ENCODE results near the gene MARCHF3. TPM values are rescaled to one million over a fixed set of nuclear protein-coding genes. Genes with fewer than 3 reads are reported as not detected.
"Not testable (repeated sequence)": the region's sequence is repeated elsewhere in the genome, so short reads cannot be mapped to it uniquely, and the experiment has no call there.

MARCHF3 gene
- total RNA-seq, 2 experiments from 2014 or later: 5.4 to 7.0 TPM

DNA sequence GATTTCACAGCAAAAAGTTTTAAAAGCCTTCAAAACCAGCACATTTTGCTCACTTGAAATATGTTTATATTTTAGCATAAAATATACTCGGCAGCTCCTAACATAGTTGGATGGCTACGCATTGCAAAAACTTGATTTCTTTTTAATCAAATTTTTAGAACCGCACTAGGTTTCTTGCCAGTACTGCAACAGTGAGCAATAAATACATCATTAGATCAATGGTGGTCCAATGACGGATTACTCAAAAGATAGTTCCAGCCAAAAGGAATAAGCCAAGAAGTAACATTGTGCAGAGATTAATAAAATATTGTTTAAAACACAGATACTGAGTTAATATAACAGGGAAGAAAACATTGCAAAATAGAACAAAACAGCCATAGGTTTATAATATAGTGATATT is 5.5 kb downstream of the MARCHF3 start:
- no peak for DNase-seq (ENCODE audit: low spot score)
- no peaks in the 10 kb centered on the region for H3K9me3 ChIP-seq (ENCODE audit: low read length)
- no peak for TF ChIP-seq CTCF (conservative IDR thresholded peaks at IDR 0.05; ENCODE audit: low read length)
- TF ChIP-seq EZH2phosphoT487 (IDR thresholded peaks at IDR 0.05; ENCODE audit: borderline replicate concordance, low read depth, low read length): no peak
- ChIA-PET POLR2A (interaction anchor here (2.7 kb wide), 1 partner anchor 26 kb away, joined by 7 read pairs; no protein-coding TSS in a partner anchor), CTCF (ENCODE audit: unreplicated experiment) (no interaction called here)
- no peaks in the 10 kb centered on the region for H3K9me2 ChIP-seq (ENCODE audit: insufficient read depth, low read length)
- intact Hi-C loops (cut with micrococcal nuclease; ENCODE audit: unreplicated experiment): no loop called here
- peaks cover 13% of the 10 kb centered on the region for H3K4me1 ChIP-seq (ENCODE audit: insufficient read depth, low read length, poor library complexity, severe bottlenecking)
- no peaks in the 10 kb centered on the region for H4K20me1 ChIP-seq (ENCODE audit: insufficient read depth, low read length)
- no peak overlapping the region for H3K4me3 ChIP-seq (ENCODE audit: low read depth, low read length, poor library complexity, severe bottlenecking)
- H3K27ac ChIP-seq (ENCODE audit: low read depth, low read length, poor library complexity, severe bottlenecking): no peak overlapping the region
- no peak overlapping the region for H2AFZ ChIP-seq (ENCODE audit: low read length)
- H3K79me2 ChIP-seq (ENCODE audit: insufficient read depth, low read depth, low read length): no peaks in the 10 kb centered on the region
- no TSS peak for BruUV-seq (replicated peaks)
- no peak overlapping the region for H3K4me2 ChIP-seq (ENCODE audit: low read length)
- H3K36me3 ChIP-seq (ENCODE audit: insufficient read depth, low read length): no peaks in the 10 kb centered on the region

DNA sequence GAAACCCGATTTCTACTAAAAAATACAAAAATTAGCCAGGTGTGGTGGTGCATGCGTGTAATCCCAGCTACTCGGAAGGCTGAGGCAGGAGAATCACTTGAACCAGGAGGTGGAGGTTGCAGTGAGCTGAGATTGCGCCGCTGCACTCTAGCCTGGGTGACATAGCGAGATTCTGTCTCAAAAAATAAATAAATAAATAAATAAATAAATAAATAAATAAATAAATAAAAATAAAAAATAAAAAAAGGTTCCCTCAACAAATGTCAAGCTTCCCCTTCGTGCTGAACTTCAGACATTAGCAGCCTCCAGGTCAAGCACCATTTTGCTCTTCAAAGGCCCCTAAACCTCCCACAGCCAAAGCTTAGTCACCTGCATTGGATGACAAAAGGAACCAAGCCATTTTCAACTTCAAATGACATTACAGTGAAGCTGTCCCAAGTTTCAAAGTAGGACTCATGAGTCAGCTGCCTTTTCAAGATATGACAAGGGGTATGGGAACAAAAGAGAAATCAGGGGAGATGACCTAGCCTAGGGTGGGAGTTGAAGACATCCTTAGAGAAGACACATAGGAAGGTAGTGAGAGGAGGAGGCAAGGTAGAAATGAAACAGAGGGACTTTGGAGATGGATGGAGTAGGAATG is 6.7 kb downstream of the MARCHF3 start:
- H3K79me2 ChIP-seq (ENCODE audit: insufficient read depth, low read depth, low read length); intact Hi-C loops (cut with micrococcal nuclease; ENCODE audit: unreplicated experiment); H3K4me1 ChIP-seq (ENCODE audit: insufficient read depth, low read length, poor library complexity, severe bottlenecking); DNase-seq (ENCODE audit: low spot score); H2AFZ ChIP-seq (ENCODE audit: low read length); H3K4me3 ChIP-seq (ENCODE audit: low read depth, low read length, poor library complexity, severe bottlenecking); H3K4me2 ChIP-seq (ENCODE audit: low read length); BruUV-seq (replicated peaks); H3K27ac ChIP-seq (ENCODE audit: low read depth, low read length, poor library complexity, severe bottlenecking); H3K9me2 ChIP-seq (ENCODE audit: insufficient read depth, low read length); H4K20me1 ChIP-seq (ENCODE audit: insufficient read depth, low read length); H3K9me3 ChIP-seq (ENCODE audit: low read length); CTCF ChIA-PET (ENCODE audit: unreplicated experiment); H3K36me3 ChIP-seq (ENCODE audit: insufficient read depth, low read length): not testable (repeated sequence)
- POLR2A ChIA-PET: interaction anchor here (0.9 to 2.7 kb wide), 4 partner anchors 9 to 419 kb away, joined by 3 to 7 read pairs (median 4); no protein-coding TSS in a partner anchor

- no peak for DNase-seq (ENCODE audit: low spot score)
- intact Hi-C loops (cut with micrococcal nuclease; ENCODE audit: unreplicated experiment): no loop called here
- H3K4me2 ChIP-seq (ENCODE audit: low read length): no peak overlapping the region
- no peak overlapping the region for H3K27ac ChIP-seq (ENCODE audit: low read depth, low read length, poor library complexity, severe bottlenecking)
- H3K36me3 ChIP-seq (ENCODE audit: insufficient read depth, low read length): no peaks in the 10 kb centered on the region
- ChIA-PET CTCF (ENCODE audit: unreplicated experiment) (no interaction called here), POLR2A (interaction anchor here (0.6 kb wide), 2 partner anchors 17 to 27 kb away, joined by 3 to 5 read pairs; no protein-coding TSS in a partner anchor)
- no peak for TF ChIP-seq EZH2phosphoT487 (IDR thresholded peaks at IDR 0.05; ENCODE audit: borderline replicate concordance, low read depth, low read length)
- no peak for TF ChIP-seq CTCF (conservative IDR thresholded peaks at IDR 0.05; ENCODE audit: low read length)
- no TSS peak for BruUV-seq (replicated peaks)
- no peak overlapping the region for H2AFZ ChIP-seq (ENCODE audit: low read length)
- H3K9me3 ChIP-seq (ENCODE audit: low read length): no peaks in the 10 kb centered on the region
- H3K79me2 ChIP-seq (ENCODE audit: insufficient read depth, low read depth, low read length): no peaks in the 10 kb centered on the region
- H3K4me3 ChIP-seq (ENCODE audit: low read depth, low read length, poor library complexity, severe bottlenecking): no peak overlapping the region
- no peaks in the 10 kb centered on the region for H3K4me1 ChIP-seq (ENCODE audit: insufficient read depth, low read length, poor library complexity, severe bottlenecking)
- no peaks in the 10 kb centered on the region for H4K20me1 ChIP-seq (ENCODE audit: insufficient read depth, low read length)
- no peaks in the 10 kb centered on the region for H3K9me2 ChIP-seq (ENCODE audit: insufficient read depth, low read length)
Observed at GRCh38 chr5:127022846-127023245, 7.5 kb downstream of the MARCHF3 start.
